ENCODE data around the gene GH1.
A peak's percentile ranks its signal among the peaks of the same experiment; 100 is the strongest.
"Not testable (repeated sequence)": the region's sequence is repeated elsewhere in the genome, so short reads cannot be mapped to it uniquely, and the experiment has no call there.

- not testable (repeated sequence) for TF ChIP-seq MAFK (IDR thresholded peaks at IDR 0.05; ENCODE audit: partially characterized antibody); POLR2A (IDR thresholded peaks at IDR 0.05; ENCODE audit: low read length); ESRRA (IDR thresholded peaks at IDR 0.05; ENCODE audit: borderline replicate concordance, low read length); POLR2AphosphoS2 (conservative IDR thresholded peaks at IDR 0.05; ENCODE audit: low read length); BHLHE40 (IDR thresholded peaks at IDR 0.05; ENCODE audit: low read depth, low read length); JUNB (IDR thresholded peaks at IDR 0.05)
- peak in 1 of 2 experiments; percentile 21; a peak in 1 of 5 replicates for TF ChIP-seq RAD21 (conservative IDR thresholded peaks at IDR 0.05 in 1 of 2, IDR thresholded peaks at IDR 0.05 in 1 of 2)
- TF ChIP-seq, protein P1, sequence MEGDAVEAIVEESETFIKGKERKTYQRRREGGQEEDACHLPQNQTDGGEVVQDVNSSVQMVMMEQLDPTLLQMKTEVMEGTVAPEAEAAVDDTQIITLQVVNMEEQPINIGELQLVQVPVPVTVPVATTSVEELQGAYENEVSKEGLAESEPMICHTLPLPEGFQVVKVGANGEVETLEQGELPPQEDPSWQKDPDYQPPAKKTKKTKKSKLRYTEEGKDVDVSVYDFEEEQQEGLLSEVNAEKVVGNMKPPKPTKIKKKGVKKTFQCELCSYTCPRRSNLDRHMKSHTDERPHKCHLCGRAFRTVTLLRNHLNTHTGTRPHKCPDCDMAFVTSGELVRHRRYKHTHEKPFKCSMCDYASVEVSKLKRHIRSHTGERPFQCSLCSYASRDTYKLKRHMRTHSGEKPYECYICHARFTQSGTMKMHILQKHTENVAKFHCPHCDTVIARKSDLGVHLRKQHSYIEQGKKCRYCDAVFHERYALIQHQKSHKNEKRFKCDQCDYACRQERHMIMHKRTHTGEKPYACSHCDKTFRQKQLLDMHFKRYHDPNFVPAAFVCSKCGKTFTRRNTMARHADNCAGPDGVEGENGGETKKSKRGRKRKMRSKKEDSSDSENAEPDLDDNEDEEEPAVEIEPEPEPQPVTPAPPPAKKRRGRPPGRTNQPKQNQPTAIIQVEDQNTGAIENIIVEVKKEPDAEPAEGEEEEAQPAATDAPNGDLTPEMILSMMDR (IDR thresholded peaks at IDR 0.05), result peak; percentile 12
- TF ChIP-seq, protein P2, sequence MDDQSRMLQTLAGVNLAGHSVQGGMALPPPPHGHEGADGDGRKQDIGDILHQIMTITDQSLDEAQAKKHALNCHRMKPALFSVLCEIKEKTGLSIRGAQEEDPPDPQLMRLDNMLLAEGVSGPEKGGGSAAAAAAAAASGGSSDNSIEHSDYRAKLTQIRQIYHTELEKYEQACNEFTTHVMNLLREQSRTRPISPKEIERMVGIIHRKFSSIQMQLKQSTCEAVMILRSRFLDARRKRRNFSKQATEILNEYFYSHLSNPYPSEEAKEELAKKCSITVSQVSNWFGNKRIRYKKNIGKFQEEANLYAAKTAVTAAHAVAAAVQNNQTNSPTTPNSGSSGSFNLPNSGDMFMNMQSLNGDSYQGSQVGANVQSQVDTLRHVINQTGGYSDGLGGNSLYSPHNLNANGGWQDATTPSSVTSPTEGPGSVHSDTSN (IDR thresholded peaks at IDR 0.05), result not testable (repeated sequence)
Measured at GRCh38 chr17:63892316-63893037, 26.2 kb downstream of the GH1 start.

Measured in A549 (cell line).